ENCODE results near the gene CGN.

DNA sequence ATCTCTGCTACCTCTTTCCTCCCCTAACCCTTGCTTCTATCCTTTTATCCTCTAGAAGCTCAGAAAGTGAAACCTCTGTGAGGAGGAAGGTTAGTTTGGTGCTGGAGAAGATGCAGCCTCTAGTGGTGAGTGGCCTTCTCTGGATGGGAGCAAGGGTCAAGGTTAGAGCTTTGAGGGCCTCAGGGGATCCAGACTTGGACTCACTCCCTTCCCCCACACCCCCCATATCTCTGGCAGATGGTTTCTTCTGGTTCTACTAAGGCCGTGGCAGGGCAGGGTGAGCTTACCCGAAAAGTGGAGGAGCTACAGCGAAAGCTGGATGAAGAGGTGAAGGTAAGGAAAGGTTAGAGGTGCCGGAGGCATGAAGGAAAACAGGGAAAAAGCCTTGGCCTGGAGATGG lies 9.2 kb downstream of the CGN start:
- TF ChIP-seq, protein P1, sequence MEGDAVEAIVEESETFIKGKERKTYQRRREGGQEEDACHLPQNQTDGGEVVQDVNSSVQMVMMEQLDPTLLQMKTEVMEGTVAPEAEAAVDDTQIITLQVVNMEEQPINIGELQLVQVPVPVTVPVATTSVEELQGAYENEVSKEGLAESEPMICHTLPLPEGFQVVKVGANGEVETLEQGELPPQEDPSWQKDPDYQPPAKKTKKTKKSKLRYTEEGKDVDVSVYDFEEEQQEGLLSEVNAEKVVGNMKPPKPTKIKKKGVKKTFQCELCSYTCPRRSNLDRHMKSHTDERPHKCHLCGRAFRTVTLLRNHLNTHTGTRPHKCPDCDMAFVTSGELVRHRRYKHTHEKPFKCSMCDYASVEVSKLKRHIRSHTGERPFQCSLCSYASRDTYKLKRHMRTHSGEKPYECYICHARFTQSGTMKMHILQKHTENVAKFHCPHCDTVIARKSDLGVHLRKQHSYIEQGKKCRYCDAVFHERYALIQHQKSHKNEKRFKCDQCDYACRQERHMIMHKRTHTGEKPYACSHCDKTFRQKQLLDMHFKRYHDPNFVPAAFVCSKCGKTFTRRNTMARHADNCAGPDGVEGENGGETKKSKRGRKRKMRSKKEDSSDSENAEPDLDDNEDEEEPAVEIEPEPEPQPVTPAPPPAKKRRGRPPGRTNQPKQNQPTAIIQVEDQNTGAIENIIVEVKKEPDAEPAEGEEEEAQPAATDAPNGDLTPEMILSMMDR (IDR thresholded peaks at IDR 0.05 in 4 of 5, conservative IDR thresholded peaks at IDR 0.05 in 1 of 5): no peak
- TF ChIP-seq POLR2A (IDR thresholded peaks at IDR 0.05): no peak
